CD4-positive, alpha-beta T cell treated with Interleukin-15 for 1 hour (primary cell): Measurements from ENCODE around the gene PRRT1.
"Not testable (repeated sequence)": the region's sequence is repeated elsewhere in the genome, so short reads cannot be mapped to it uniquely, and the experiment has no call there.

Experiments used
- DNase-seq: peaks from one replicate; pipeline ENCODE4 v3.0.0-alpha.2; 2020

PRRT1 gene

DNA sequence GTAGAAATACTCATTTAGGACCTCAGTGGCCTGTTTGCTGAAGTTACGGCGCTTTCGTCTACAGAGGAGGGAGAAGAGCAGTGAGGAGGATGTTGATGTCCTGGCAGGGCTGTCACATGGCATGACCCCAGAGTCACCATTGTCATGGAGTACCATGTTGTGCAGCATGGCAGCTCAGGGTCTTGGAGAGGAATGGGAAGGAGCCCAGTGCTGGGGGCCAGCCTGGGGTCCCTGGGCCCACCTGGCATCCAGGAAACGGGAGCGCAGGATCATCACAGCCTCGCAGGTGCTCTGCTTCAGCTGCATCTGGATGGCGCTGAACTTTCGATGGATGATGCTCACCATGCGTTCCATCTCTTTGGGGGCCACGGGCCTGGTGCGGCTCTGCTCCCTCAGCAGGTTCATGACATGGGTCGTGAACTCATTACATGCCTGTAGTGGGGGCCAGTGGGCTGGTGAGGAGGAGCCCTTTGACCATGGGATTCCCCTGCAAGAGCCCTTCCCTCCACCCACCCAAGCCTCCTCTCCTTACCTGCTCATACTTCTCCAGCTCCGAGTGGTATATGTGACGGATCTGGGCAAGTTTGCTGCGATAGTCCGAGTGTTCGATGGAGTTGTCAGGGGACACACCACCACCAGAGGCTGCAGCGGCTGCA, 36.1 kb upstream of the PRRT1 start:
- not testable (repeated sequence) for DNase-seq

DNA sequence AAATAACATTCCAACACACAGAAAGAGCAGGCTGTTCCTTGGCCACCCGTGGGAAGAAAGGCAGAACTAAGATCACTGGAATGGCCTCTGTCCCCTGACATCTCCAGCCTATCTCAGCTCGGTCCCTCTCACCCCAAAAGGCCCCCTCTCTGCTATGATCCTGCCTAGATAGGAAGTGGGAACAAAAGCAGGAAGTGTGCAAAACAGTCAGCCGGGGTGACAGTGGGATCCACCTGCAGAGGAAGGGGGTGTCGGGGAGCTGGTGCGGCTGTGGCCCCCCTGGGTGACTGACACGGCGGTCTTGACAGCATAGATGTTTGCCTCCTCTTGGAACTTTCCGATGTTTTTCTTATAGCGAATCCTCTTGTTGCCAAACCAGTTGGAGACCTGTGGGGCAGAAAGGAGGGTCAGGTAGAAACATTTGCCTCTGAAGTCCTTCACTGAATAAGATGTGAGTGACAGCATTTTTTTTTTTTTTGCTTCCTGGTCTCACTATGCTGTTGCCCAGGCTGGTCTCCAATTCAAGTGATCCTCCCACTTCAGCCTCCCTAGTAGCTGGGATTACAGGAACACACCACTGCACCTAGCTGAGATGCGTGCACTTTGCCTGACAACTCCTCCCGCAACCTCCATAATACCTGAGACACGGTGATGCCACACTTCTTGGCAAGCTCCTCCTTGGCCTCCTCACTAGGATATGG, 35.4 kb upstream of the PRRT1 start:
- peak; percentile 22 for DNase-seq

DNA sequence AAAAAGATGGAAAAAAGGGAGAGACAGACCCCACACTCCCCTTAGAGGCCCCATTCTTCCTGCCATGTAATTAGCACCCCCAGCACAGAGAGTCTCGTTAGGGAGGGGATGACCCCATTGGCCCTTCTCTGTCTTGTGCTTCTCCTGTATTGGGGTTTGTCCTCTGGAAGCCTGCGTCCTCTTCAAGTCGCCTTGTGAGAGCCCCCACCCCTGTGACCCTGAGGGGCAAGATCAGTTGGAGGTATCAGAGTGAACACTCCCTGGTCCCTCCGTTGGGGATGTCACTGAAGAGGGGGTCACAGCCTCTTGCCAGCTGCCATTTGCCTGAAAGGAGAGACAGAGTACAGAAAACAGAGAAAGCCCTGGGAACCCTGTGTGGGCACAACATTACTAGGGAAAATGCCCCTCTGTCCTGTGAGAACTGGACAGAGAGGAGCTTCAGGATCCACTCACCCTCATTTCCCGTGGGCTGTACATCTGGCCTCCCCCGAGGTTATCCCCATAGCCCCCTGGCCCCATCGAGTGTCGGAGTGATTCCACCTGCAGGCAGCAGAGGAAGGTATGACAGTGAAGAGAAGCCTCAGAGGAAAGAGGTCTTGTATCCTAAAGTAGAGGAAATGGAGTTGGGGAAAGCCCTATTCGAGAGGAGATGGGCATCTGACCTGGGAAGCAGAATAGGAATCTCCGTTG, 34.6 kb upstream of the PRRT1 start:
- DNase-seq: not testable (repeated sequence)

DNA sequence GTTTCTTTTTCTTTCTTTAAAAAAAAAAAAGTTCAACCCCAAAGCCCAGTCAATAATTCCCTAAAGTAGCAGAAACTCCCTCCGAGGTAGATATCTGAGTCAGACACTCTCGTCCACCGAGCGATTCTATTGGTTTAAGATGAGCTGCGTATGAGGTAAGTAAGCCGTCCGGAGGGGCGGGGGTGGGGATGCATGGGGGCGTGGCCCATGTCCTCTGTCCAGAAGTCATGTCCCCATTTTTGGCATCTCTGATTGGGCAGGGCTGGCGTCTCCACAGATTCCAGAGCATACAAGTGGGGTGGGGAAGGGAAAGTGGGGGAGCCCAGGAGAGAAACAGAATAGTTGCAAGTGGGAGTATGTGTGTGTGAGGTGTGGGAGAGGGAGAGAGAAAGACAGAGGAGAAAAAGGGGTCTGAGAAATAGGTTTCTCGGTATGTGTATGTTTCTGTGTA, 34.0 kb upstream of the PRRT1 start:
- peak; percentile 62 for DNase-seq

DNA sequence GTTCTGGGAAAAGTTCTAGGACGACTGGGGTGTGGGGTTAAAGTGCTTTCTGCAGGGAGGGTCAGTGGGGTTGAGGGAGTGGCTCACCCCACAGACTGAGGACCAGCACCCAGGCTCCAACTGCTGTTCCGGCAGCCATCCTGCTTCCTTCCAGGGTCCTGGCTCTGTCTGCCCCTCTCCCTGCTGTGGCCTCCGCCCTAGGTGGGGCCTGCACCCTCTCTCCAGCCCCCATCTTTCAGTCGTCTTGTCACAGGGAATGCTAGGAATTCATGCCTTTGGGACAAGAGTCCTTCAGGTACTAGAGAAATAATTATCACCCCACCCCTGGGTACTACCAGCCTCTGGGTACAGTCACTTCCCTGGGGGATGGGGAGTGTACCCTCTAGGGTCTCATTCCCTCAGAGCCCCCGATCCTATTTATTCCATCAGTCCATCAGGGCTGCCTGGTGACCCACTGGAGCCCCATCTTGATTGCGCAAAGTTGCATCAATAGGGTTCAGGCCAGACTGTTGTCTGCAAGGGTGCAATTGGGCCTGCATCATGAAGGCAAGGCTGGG, 32.4 kb upstream of the PRRT1 start, which contains the start of gene AGER:
Gene AGER, minus strand, starts transcription at position 170 of the 557 bp plus-strand sequence. Its CDS starts 31 bp downstream, at position 139.
- DNase-seq: no peak

DNA sequence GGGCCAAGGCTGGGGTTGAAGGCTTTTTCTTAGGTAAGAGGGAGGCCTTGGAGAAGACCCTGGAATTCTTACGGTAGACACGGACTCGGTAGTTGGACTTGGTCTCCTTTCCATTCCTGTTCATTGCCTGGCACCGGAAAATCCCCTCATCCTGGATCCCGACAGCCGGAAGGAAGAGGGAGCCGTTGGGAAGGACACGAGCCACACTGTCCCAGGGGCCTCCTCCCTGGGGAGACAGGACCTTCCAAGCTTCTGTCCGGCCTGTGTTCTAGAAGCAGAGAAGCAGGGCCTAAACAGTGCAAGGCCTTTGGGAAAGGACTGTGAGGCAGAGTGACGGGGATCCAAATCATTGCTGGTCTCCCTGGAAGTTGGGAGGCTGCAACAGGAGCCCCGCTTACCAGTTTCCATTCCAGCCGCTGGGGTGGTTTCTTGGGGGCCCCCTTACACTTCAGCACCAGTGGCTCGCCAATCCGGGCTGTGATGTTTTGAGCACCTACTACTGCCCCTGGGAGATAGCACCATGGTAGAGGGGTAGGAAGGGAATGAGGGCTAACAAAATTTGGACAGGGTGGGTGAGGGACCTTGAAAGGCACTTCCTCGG, 31.8 kb upstream of the PRRT1 start:
- no peak for DNase-seq

DNA sequence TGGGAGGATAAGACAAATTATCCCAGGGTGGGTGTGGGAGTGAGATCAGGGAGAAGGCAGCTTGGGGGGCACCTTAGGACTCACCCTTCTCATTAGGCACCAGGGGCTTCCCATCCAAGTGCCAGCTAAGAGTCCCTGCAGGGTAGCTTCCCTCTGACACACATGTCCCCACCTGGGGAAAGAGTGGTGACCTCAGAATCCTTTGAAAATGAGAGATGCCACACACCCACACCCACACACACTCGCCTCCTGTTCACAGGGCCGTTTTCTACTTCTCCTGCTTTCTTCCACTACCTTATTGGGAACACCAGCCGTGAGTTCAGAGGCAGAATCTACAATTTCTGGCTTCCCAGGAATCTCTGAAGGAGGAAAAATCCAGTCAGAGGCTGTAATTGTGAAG, 31.3 kb upstream of the PRRT1 start:
- no peak for DNase-seq

DNA sequence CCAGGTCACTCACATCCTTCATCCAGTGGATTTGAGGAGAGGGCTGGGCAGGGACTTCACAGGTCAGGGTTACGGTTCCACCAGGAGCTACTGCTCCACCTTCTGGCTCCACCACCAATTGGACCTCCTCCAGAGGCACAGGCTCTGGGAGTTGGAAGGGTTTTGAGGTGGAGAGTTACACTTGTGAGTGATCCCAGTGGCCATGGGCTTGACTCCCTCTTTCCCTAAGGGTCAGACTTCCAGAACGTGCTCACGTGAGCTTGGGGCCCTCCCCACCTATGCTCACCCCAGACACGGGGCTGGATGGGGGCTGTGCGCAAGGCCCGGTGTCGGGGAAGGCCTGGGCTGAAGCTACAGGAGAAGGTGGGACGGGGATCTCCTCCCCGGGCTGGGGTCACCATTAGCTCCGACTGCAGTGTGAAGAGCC, 30.8 kb upstream of the PRRT1 start:
- no peak for DNase-seq

DNA sequence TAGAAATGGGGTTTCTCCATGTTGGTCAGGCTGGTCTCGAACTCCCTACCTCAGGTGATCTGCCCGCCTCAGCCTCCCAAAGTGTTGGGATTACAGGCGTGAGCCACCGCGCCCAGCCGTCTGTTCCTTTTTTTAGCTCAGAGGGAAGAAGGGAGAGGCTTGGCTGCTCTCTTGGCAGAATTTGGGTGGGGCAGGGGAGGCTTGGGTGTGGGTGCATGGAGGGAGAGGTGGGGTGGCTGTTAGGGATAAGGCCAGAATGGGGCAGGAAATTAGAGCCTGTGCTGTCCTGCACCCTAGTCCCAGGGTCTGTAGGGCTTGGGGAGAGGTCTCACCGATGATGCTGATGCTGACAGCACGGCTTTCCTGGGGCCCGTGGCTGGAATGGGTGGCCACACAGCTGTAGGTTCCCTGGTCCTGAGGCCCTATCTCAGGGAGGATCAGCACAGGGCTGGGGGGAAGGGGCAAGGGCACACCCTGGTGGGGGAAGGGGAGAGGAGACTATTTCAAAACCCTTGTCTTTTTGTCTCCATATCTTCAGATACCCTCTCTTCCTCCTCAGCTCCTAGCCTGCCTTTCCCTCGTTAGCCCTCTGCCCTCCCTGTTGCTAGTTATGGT, 30.3 kb upstream of the PRRT1 start:
- DNase-seq: no peak

DNA sequence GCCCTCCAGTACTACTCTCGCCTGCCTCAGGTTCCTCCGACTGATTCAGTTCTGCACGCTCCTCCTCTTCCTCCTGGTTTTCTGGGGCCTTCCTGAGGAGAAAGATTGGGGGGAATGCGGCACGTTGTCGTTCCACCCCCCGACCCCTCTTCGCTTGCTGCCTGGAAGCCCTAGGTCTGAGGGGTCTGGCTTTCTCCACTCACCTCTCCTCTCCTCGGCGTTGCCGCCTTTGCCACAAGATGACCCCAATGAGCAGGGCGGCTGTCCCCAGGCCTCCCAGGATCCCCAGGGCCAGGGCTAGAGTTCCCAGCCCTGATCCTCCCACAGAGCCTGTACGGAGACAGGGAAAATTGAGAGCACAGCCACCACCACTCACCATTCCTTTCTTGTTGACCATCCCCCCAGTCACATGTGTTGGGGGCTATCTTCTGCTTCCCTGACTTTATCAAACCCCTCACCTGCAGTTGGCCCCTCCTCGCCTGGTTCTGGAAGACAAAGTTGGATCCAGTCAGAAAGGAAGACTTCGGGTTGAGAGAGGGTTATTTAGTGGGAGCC, 29.5 kb upstream of the PRRT1 start:
- no peak for DNase-seq

DNA sequence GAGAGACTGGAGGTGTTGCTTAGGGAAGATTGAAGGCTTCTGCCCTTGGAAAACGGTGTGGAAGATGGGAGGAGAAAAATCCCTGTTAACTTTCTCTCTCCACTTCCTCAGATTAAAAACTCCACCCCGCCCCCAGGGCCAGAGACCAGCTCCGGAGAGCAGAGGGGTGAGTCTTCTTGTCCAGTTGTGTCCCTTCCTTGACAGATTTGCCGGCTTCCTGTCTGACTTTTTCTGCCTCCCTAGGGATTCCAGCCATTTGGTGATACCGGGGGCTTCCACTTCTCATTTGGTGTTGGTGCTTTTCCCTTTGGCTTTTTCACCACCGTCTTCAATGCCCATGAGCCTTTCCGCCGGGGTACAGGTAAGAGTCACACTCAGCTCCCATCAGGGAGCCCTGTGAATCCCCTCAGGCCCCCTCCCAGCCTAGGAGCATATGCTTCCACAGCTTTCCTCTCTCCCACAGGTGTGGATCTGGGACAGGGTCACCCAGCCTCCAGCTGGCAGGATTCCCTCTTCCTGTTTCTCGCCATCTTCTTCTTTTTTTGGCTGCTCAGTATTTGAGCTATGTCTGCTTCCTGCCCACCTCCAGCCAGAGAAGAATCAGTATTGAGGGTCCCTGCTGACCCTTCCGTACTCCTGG, 28.1 kb upstream of the PRRT1 start:
- DNase-seq: no peak

DNA sequence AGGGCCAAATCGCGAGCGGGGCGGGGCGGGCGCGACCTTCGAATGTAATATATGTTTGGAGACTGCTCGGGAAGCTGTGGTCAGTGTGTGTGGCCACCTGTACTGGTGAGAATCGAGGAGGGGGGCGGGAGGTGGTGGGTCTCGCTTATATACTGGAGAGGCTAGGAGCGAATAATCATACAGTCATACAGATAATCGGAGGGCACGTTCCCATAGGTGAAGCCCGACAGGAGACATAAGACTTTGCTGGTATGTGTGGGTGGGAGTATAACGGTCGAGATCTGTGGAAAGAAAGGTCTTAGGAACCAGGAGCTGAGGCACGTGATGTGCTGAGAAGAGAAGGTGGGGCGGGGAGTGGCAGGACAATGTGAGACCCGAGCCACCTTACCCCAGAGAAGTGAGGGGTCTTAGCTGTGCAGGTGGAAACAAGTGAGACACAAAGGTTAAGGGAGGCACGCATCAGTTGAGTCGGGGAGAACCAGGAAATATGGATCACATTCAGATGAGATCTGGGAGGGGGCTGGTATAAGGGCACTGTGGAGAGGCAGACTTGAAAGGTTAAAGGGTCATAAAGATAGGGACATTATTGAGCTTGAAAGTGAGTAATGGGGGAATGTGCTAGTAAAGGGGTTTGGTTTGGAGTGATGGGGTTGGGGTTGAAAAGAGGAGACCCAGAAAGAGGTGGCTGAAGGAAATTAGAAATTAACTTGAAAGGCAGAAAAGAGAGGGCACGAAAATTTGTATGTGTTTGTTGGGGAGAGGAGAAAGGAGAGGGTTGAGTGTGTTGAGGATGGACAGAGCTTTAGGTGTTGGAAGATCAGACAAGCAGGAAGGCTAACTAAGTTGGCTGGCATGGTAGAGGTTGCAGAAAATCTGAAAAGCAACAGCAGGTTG, 27.1 kb upstream of the PRRT1 start:
- no peak for DNase-seq

DNA sequence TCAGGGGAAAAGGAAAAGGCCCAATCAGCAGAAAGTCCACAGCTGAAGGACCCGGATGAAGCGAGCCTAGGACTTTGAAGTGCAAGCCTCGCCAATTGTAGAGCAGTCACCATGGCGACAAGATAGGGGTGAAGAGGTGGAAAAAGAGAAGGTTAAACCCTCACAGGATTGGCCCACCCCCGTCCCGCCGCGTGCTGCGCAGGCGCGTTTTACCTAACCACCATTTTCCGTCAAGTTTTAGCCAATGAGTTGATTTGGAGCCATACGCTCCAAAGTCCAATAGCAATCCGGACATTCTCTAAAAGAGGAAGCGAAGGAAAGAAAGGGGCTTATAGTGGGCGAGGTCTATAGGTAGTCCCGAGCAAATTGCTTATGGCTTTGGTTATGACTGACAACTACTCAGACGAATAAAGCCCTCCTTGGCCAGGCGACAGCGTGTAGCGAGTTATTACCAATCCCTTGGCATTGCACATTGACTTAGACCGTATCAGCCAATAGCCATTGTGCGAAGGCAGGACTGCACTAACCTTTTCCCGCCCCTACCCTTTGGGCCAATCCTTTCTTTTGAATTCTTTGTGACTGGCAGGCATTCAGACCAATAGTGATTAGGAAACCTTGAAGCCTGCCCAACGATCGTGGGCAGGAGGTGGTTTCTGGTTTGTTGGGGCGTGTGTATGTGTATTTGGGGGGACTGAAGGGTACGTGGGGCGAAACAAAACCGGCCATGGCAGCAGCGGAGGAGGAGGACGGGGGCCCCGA, 26.2 kb upstream of the PRRT1 start, which contains the start of gene RNF5:
Gene RNF5, plus strand, starts transcription at position 618 of the 759 bp plus-strand sequence. Its CDS starts 107 bp downstream, at position 725.
- DNase-seq: peak; percentile 99

DNA sequence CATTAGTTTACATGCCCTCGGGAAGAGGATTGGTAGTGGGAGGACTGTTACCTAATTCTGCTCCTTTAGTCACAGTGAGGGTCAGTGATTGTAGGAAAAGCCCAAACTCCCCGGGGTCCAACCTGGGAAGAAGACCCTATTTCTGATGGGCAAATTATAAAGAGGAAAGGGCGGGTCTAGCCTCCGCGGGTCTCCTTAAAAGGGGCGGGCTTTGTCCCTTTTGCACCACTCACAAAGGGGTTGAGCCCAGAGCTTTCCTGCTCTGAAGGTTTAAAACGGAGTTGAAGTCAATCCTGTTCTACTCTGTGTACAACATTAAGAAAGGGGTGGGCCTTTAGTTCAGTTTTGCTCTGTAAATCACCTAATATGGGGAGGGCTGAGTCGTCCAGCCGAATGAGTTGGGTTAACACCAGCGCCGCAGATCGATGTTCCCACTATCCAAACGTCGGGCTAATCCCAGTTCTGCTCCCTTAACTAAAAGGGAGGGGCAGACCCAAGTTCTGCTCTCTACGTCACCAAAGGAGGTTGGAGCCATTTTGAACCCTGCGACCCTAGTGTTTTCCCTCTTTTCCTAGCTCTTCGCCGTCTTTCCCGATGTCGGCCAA, 25.5 kb upstream of the PRRT1 start:
- DNase-seq: peak; percentile 56

DNA sequence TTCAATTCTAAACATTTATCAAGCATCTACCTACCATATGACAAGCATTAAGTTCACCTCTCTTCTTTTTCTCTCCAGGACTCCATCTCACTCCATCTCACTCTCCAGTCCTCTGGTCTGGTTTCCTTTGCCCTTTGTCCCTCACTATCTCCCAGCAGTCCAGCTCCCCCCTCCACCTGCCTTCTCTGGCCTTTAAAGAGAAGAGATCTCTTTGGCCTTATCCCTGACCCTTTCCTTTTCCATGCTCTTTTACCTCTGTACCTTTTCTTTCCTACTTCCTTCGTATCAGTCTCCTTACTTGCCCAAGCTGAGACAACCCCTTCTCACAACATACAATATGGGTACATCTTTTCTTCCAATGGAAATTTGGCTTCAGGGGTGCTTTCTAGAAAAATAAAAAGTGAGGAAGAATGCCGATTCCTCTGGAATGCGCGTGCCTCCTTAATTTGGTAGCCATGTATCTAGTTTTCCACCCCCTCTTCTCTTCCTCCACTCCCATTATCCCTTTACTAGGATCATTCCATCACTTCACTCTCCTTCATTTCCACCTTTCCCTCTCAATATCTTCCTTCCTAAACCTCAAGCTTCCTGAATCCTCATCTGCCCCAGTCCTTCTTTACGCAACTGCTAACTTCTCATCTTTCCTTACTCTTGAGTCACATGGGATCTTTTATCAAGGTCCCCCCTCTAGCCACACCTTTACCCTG, 24.9 kb upstream of the PRRT1 start:
- DNase-seq: no peak

DNA sequence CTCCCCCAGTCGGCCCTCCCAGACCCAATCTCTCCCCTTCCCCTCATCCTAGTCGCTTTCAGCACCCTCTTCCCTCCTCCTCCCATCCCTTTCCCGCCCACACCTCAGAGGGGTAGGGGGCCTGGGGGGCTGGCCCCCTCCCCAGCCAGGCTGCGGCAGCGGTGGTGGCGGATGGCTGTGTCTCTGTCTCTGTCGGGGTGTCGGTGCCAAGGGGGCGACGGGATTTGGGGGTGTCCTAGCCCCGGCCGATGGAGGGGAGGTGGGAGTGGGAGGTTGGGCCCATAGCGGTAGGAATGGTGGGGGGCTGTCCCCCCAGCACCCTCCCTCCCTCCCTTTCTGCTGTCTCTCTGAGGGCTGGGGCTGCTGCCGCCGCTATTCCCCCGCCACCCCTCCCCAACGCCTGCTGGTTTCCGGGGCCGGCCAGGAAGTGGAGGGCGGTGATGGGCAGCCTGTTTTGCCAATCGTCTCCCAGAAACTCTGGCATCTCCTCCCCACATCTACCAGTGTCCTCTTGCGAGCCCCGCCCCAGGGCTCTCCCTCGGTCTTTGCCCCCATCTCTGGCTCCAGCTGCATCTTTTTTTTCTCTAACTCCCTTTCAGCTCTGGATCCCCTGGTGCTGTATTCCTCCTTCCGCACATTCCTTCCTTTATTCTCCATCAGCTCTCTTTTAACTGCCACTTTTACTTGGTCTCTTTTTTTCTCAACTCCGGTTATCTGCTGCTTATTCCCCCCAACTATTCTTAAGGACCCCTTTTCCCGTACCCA, 24.2 kb upstream of the PRRT1 start, which contains the start of gene AGPAT1:
Gene AGPAT1, minus strand, starts transcription at position 374 of the 765 bp plus-strand sequence. CDS start 4,588 bp downstream, outside the sequence.
- peak; percentile 96 for DNase-seq

DNA sequence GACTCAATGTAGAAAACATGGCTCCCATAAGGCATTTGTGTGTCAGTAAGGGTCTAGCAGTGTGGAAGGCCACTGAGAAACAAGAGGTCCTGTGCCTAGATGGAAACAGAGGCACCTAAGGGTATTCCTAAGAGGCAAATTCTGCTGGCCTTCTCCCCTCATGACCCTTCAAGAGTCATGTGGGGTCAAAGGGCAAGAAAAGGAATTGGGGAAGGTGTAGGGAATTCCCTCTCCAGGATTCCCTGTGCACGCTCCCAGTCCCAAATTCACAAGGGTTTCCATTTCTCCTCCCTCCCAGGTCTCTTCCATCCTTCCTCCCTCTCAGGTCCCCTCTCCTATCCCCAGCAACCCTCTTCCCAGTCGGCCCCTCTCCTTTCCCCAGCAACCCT, 23.6 kb upstream of the PRRT1 start:
- DNase-seq: no peak

DNA sequence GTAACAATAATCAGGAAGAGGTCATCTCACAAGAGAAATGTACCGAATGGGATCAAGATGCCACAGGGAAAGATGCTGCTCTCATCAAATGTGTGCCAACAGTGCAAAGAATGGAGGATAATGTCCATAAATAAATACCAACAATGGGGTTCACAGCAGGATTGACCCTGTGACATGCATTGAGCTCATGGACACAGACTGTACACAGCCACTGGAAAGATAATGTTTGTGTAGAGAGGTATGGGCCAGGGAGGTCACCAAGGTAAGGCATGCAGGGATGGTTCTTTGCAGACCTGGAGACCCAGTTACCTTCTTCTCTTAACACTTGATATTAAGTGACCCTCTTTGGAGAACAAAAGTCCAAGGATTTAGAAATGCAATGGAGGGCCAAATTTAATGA, 22.7 kb upstream of the PRRT1 start:
- DNase-seq: no peak
